Measurements from ENCODE around the gene NDUFAF2.
A peak's percentile ranks its signal among the peaks of the same experiment; 100 is the strongest.

DNA sequence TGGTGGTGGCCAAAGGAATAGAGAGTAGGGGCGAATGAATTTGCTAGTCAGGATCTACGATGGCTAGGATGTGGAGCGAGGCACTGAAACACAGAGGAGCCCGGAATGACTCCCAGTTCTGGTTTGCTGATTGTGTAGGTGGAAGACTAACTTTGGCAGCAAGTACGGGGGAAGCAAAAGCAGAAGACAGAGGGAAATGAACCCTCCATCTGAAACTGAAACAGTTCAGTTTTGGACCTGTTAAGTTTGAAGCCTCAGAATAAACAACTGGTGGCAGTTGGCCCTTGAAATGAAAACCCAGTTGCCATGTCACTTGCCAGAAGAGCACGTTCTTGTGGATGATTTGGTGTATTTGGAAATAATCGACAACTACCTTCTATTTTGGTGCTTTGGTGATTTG, 232.7 kb downstream of the NDUFAF2 start:
- no peak for TF ChIP-seq POLR2AphosphoS5 (IDR thresholded peaks at IDR 0.05; ENCODE audit: low read depth, low read length)
- peak; percentile 79 for TF ChIP-seq SPI1 (IDR thresholded peaks at IDR 0.05; ENCODE audit: low read depth, low read length)
- no peak for TF ChIP-seq TAF1 (IDR thresholded peaks at IDR 0.05; ENCODE audit: low read depth, low read length)
- TF ChIP-seq POLR2A (IDR thresholded peaks at IDR 0.05; ENCODE audit: low read depth, low read length): no peak
